Liver (tissue), 9 donors: Measurements from ENCODE around the gene TAS2R13. TPM values are rescaled to one million over a fixed set of nuclear protein-coding genes. Genes with fewer than 3 reads are reported as not detected.
A peak's percentile ranks its signal among the peaks of the same experiment; 100 is the strongest.

ENCODE experiments used
- DNase-seq: peaks from one replicate; pipeline ENCODE4 v3.0.0-alpha.2; 2017; ENCODE audit warnings: low spot score
- H3K27ac ChIP-seq, 2 donors: one replicate each; pipeline ENCODE4 v1.7.0; 2013; ENCODE audit warnings: inconsistent platforms in 2 of 2, low read length in 2 of 2, control low read depth in 1 of 2, low read depth in 1 of 2, mild to moderate bottlenecking in 1 of 2
- H3K27me3 ChIP-seq, 4 donors: one replicate each; pipeline versions ENCODE4 v1.6.1 to v1.7.0; 2013; ENCODE audit warnings: low read length in 3 of 4, inconsistent platforms in 1 of 4, mild to moderate bottlenecking in 1 of 4, moderate library complexity in 1 of 4; ENCODE audit not compliant: control insufficient read depth in 4 of 4, insufficient read depth in 4 of 4
- H3K36me3 ChIP-seq, 4 donors: one replicate each; pipeline versions ENCODE4 v1.6.1 to v1.7.0; 2013; ENCODE audit warnings: low read length in 3 of 4, mild to moderate bottlenecking in 3 of 4, low read depth in 1 of 4, moderate library complexity in 1 of 4; ENCODE audit not compliant: control insufficient read depth in 4 of 4, insufficient read depth in 3 of 4
- H3K4me1 ChIP-seq, 4 donors: one replicate each; pipeline versions ENCODE4 v1.6.1 to v1.7.0; 2013; ENCODE audit warnings: low read length in 3 of 4, mild to moderate bottlenecking in 3 of 4, moderate library complexity in 1 of 4; ENCODE audit not compliant: control insufficient read depth in 4 of 4, insufficient read depth in 4 of 4
- H3K4me3 ChIP-seq, 3 donors: one replicate each; pipeline versions ENCODE4 v1.6.1 to v1.7.0; 2013; ENCODE audit warnings: low read length in 3 of 3, control low read depth in 1 of 3, low read depth in 1 of 3, mild to moderate bottlenecking in 1 of 3
- H3K9ac ChIP-seq, 2 donors: one replicate each; pipeline ENCODE4 v1.7.0; 2013; ENCODE audit warnings: low read length in 2 of 2, mild to moderate bottlenecking in 2 of 2, moderate library complexity in 2 of 2, control low read depth in 1 of 2, low read depth in 1 of 2
- H3K9me3 ChIP-seq, 4 donors: one replicate each; pipeline versions ENCODE4 v1.6.1 to v1.7.0; 2013; ENCODE audit warnings: low read length in 3 of 4; ENCODE audit not compliant: control insufficient read depth in 4 of 4
- CTCF ChIP-seq: fragments of 150-350 bp; IDR thresholded peaks from 2 replicates; pipeline ENCODE4 v1.5.1; 2017; ENCODE audit warnings: improper control_type of control experiment, low read depth, low read length; ENCODE audit not compliant: missing input control
- EGR1 ChIP-seq, 2 donors: IDR thresholded peaks; 2 replicates each; pipeline ENCODE4 v1.6.1; 2016 to 2018; ENCODE audit warnings: antibody characterized with exemption in 2 of 2, low read depth in 2 of 2
- FOXA1 ChIP-seq: IDR thresholded peaks from 2 replicates; pipeline ENCODE4 v1.6.1; 2016; ENCODE audit warnings: antibody characterized with exemption
- GABPA ChIP-seq, 2 donors: IDR thresholded peaks in 1 of 2; conservative IDR thresholded peaks in 1 of 2; 2 replicates each; pipeline ENCODE4 v1.6.1; 2016; ENCODE audit warnings: antibody characterized with exemption in 2 of 2, mild to moderate bottlenecking in 1 of 2, moderate library complexity in 1 of 2
- HNF4A ChIP-seq, 2 donors: conservative IDR thresholded peaks; 2 replicates each; pipeline ENCODE4 v1.6.1; 2016; ENCODE audit warnings: antibody characterized with exemption in 2 of 2, mild to moderate bottlenecking in 2 of 2
- NR2F2 ChIP-seq: IDR thresholded peaks from 2 replicates; pipeline ENCODE4 v1.6.1; 2016; ENCODE audit warnings: antibody characterized with exemption
- RAD21 ChIP-seq, 2 donors: IDR thresholded peaks; 2 replicates each; pipeline ENCODE4 v1.6.1; 2016; ENCODE audit warnings: antibody characterized with exemption in 2 of 2, mild to moderate bottlenecking in 2 of 2
- REST ChIP-seq: IDR thresholded peaks from 2 replicates; pipeline ENCODE4 v1.6.1; 2016; ENCODE audit warnings: antibody characterized with exemption, mild to moderate bottlenecking
- RXRA ChIP-seq, 2 donors: IDR thresholded peaks; 2 replicates each; pipeline ENCODE4 v1.6.1; 2017 to 2018; ENCODE audit warnings: antibody characterized with exemption in 2 of 2, mild to moderate bottlenecking in 1 of 2
- SP1 ChIP-seq: IDR thresholded peaks from 2 replicates; pipeline ENCODE4 v1.6.1; 2018; ENCODE audit warnings: antibody characterized with exemption, mild to moderate bottlenecking
- YY1 ChIP-seq: IDR thresholded peaks from 2 replicates; pipeline ENCODE4 v1.6.1; 2016; ENCODE audit warnings: antibody characterized with exemption, mild to moderate bottlenecking
- ZBTB33 ChIP-seq: IDR thresholded peaks from 2 replicates; pipeline ENCODE4 v1.6.1; 2016; ENCODE audit warnings: antibody characterized with exemption
- WGBS: extraction: QIAGEN DNeasy Blood & Tissue Kit; methylation state at CpG from one replicate; pipeline ENCODE4 v1.1.7; 2013; 5-methylcytosine and 5-hydroxymethylcytosine counted together
- polyA plus RNA-seq, 2 donors: library from polyadenylated mRNA; stranded (reverse) in 1 of 2; unstranded in 1 of 2; fragments of 200-250 nt in 1 of 2; fragments of >200 nt in 1 of 2; fragmentation: Nextera tagmentation in 1 of 2; extraction: Ambion mirVana in 1 of 2; gene quantifications; one replicate each; pipeline versions ENCODE4 v1.2.1 to v1.2.3, GENCODE V29; 2013 to 2015
- total RNA-seq, 2 donors: library from RNA; depleted of rRNA; stranded (reverse); fragments of >200 nt; gene quantifications; one replicate each; pipeline ENCODE4 v1.2.3, GENCODE V29; 2014
- TF ChIP-seq, protein P1 (sequence below): IDR thresholded peaks from 2 replicates; pipeline ENCODE4 v1.6.1; 2016; ENCODE audit warnings: antibody characterized with exemption
- donor health status: healthy.
- donor health status: healthy.
- donor health status: healthy.
- donor health status: healthy.
- donor health status: healthy.

Gene TAS2R13
- total and polyA plus RNA-seq, 4 donors, result 0.10 to 6.2 (median 0.51) TPM; not detected in 1

GRCh38 chr12:10900530-10900929 lies 8.8 kb downstream of the TAS2R13 start:
- H3K27me3 ChIP-seq, result no peaks in the 10 kb centered on the region
- H3K27ac ChIP-seq, result no peak overlapping the region
- no peak overlapping the region for H3K4me3 ChIP-seq
- no peaks in the 10 kb centered on the region for H3K4me1 ChIP-seq
- no peak for DNase-seq
- TF ChIP-seq FOXA1, result no peak
- no peak for TF ChIP-seq REST
- TF ChIP-seq CTCF, result no peak
- no peak for TF ChIP-seq HNF4A (conservative IDR thresholded peaks at IDR 0.05)
- TF ChIP-seq YY1, result no peak
- no peak for TF ChIP-seq ZBTB33
- no peak for TF ChIP-seq GABPA (IDR thresholded peaks at IDR 0.05 in 1 of 2, conservative IDR thresholded peaks at IDR 0.05 in 1 of 2)
- TF ChIP-seq EGR1 (IDR thresholded peaks at IDR 0.05; ENCODE audit: low read depth in 2 of 2), result no peak
- TF ChIP-seq, protein P1, sequence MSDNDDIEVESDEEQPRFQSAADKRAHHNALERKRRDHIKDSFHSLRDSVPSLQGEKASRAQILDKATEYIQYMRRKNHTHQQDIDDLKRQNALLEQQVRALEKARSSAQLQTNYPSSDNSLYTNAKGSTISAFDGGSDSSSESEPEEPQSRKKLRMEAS, result no peak
- TF ChIP-seq RXRA (IDR thresholded peaks at IDR 0.05), result no peak
- no peak for TF ChIP-seq RAD21 (IDR thresholded peaks at IDR 0.05)
- H3K36me3 ChIP-seq, result no peaks in the 10 kb centered on the region
- H3K9ac ChIP-seq, result no peak overlapping the region
- H3K9me3 ChIP-seq, result peaks cover 0 to 13% (median 2%) of the 10 kb centered on the region in 4 donors
- 91% methylated on average over 1 of the region's 1 CpG for WGBS

DNA sequence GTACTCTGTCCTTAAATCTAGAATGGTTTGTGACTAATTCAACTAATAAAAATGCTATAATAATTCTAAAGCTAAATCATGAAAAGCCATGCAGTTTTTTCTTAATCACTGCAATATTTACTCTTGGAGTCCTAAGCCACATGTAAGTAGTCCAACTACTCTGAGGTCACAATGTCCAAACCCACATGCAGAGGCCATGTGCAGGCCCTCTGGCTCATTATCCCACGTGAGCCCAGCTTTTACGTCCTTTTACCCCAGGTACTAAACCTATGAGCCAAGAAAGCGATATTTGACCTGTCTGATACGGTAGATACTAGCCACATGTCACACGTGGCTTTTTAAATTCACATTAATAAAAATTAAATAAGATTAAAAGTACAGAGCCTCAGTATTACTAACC lies 12.5 kb downstream of the TAS2R13 start:
- TF ChIP-seq HNF4A (conservative IDR thresholded peaks at IDR 0.05) (peak; percentile 27 to 50), RXRA (IDR thresholded peaks at IDR 0.05) (peak in 1 of 2 donors; percentile 7), NR2F2 (no peak), SP1 (no peak)
- TF ChIP-seq, protein P1, result peak; percentile 19
- no peak overlapping the region for H3K4me3 ChIP-seq
- DNase-seq, result no peak
- no peak overlapping the region for H3K9ac ChIP-seq
- H3K27ac ChIP-seq, result no peak overlapping the region
- 49% methylated on average over 5 of the region's 5 CpGs for WGBS
- peaks cover 2 to 11% (median 9%) of the 10 kb centered on the region in 4 donors for H3K4me1 ChIP-seq
- H3K36me3 ChIP-seq, result no peaks in the 10 kb centered on the region
- no peaks in the 10 kb centered on the region for H3K27me3 ChIP-seq
- no peaks in the 10 kb centered on the region for H3K9me3 ChIP-seq
